H9 (cell line): ENCODE measurements around the gene GP1BB. TPM values are rescaled to one million over a fixed set of nuclear protein-coding genes. Genes with fewer than 3 reads are reported as not detected.

Source experiments
- DNase-seq: peaks from one replicate; pipeline ENCODE4 v3.0.0-alpha.2; 2017
- H2AFZ ChIP-seq: one replicate; pipeline ENCODE4 v1.6.1; 2013; ENCODE audit warnings: mild to moderate bottlenecking, low read length, control low read depth, moderate library complexity
- H2AK5ac ChIP-seq: 2 replicates; pipeline ENCODE4 v1.6.1; 2013; ENCODE audit warnings: low read length, control low read depth, mixed read lengths; ENCODE audit not compliant: insufficient read length
- H2BK120ac ChIP-seq: one replicate; pipeline ENCODE4 v1.6.1; 2013; ENCODE audit warnings: low read depth, mild to moderate bottlenecking, low read length, control low read depth, inconsistent platforms; ENCODE audit not compliant: poor library complexity, severe bottlenecking
- H2BK12ac ChIP-seq: 2 replicates; pipeline ENCODE4 v1.6.1; 2013; ENCODE audit warnings: low read length, control low read depth, mixed read lengths, low read depth; ENCODE audit not compliant: insufficient read length
- H2BK15ac ChIP-seq: 2 replicates; pipeline ENCODE4 v1.6.1; 2013; ENCODE audit warnings: low read depth, low read length, control low read depth
- H2BK20ac ChIP-seq: one replicate; pipeline ENCODE4 v1.6.1; 2013; ENCODE audit warnings: low read depth, mild to moderate bottlenecking, low read length, control low read depth, inconsistent platforms; ENCODE audit not compliant: poor library complexity, severe bottlenecking
- H2BK5ac ChIP-seq: 2 replicates; pipeline ENCODE4 v1.6.1; 2013; ENCODE audit warnings: low read length, control low read depth, mixed read lengths; ENCODE audit not compliant: insufficient read length
- H3K14ac ChIP-seq: 2 replicates; pipeline ENCODE4 v1.6.1; 2013; ENCODE audit warnings: low read length, control low read depth; ENCODE audit not compliant: insufficient read depth
- H3K18ac ChIP-seq: 2 replicates; pipeline ENCODE4 v1.6.1; 2013; ENCODE audit warnings: low read depth, mild to moderate bottlenecking, mixed read lengths, low read length, control low read depth; ENCODE audit not compliant: insufficient read length
- H3K23ac ChIP-seq: 2 replicates; pipeline ENCODE4 v1.6.1; 2013; ENCODE audit warnings: low read length, control low read depth, mixed read lengths, low read depth; ENCODE audit not compliant: insufficient read length
- H3K23me2 ChIP-seq: 2 replicates; pipeline ENCODE4 v1.6.1; 2013; ENCODE audit warnings: low read depth, mild to moderate bottlenecking, mixed read lengths, low read length, control low read depth; ENCODE audit not compliant: insufficient read length, poor library complexity, severe bottlenecking
- H3K27ac ChIP-seq: 2 replicates; pipeline ENCODE4 v1.5.1; 2013; ENCODE audit warnings: low read length, control low read depth, mixed read lengths, low read depth; ENCODE audit not compliant: insufficient read length
- H3K27me3 ChIP-seq: 2 replicates; pipeline ENCODE4 v1.6.1; 2013; ENCODE audit warnings: low read length, control low read depth, inconsistent platforms; ENCODE audit not compliant: insufficient read depth
- H3K4ac ChIP-seq: 2 replicates; pipeline ENCODE4 v1.6.1; 2013; ENCODE audit warnings: low read depth, mild to moderate bottlenecking, control low read depth, inconsistent platforms, low read length, moderate library complexity
- H3K4me1 ChIP-seq: 2 replicates; pipeline ENCODE4 v1.6.1; 2013; ENCODE audit warnings: low read length, control low read depth, inconsistent platforms; ENCODE audit not compliant: insufficient read depth
- H3K4me2 ChIP-seq: 2 replicates; pipeline ENCODE4 v1.6.1; 2013; ENCODE audit warnings: low read length, control low read depth, mixed read lengths; ENCODE audit not compliant: insufficient read length, insufficient read depth
- H3K56ac ChIP-seq: 2 replicates; pipeline ENCODE4 v1.6.1; 2013; ENCODE audit warnings: low read depth, mild to moderate bottlenecking, mixed read lengths, low read length, control low read depth; ENCODE audit not compliant: insufficient read length
- H3K79me1 ChIP-seq: 2 replicates; pipeline ENCODE4 v1.6.1; 2013; ENCODE audit warnings: low read depth, mild to moderate bottlenecking, moderate library complexity, low read length, control low read depth, inconsistent platforms; ENCODE audit not compliant: insufficient read depth, poor library complexity, severe bottlenecking
- H3K79me2 ChIP-seq: 2 replicates; pipeline ENCODE4 v1.6.1; 2013; ENCODE audit warnings: low read length, control low read depth, inconsistent platforms; ENCODE audit not compliant: insufficient read depth
- H3K9ac ChIP-seq: 2 replicates; pipeline ENCODE4 v1.6.1; 2013; ENCODE audit warnings: low read length, control low read depth, mixed read lengths; ENCODE audit not compliant: insufficient read length; ENCODE audit errors: extremely low read depth
- H3K9me3 ChIP-seq: one replicate; pipeline ENCODE4 v1.6.1; 2013; ENCODE audit warnings: low read depth, low read length, inconsistent platforms; ENCODE audit not compliant: control insufficient read depth
- H3T11ph ChIP-seq: one replicate; pipeline ENCODE4 v1.6.1; 2013; ENCODE audit warnings: mild to moderate bottlenecking, low read length, control low read depth, inconsistent platforms
- H4K20me1 ChIP-seq: one replicate; pipeline ENCODE4 v1.6.1; 2013; ENCODE audit not compliant: control insufficient read depth, insufficient read length, insufficient read depth
- H4K5ac ChIP-seq: 2 replicates; pipeline ENCODE4 v1.6.1; 2013; ENCODE audit warnings: low read depth, mild to moderate bottlenecking, mixed read lengths, low read length, control low read depth; ENCODE audit not compliant: insufficient read length
- H4K8ac ChIP-seq: replicated peaks from 2 replicates; pipeline ENCODE4 v1.6.1; 2013; ENCODE audit warnings: low read length, control low read depth, mixed read lengths, low read depth; ENCODE audit not compliant: insufficient read length
- H4K91ac ChIP-seq: 2 replicates; pipeline ENCODE4 v1.6.1; 2013; ENCODE audit warnings: low read depth, mild to moderate bottlenecking, moderate library complexity, mixed read lengths, low read length, control low read depth; ENCODE audit not compliant: insufficient read length
- H3K27ac Mint-ChIP-seq, 3 experiments: 2 replicates in 2 of 3; 3 replicates in 1 of 3; pipeline ENCODE4 v1.8.0; 2020 to 2021; ENCODE audit warnings: mixed read lengths in 3 of 3, mild to moderate bottlenecking in 1 of 3, moderate library complexity in 1 of 3
- H3K27me3 Mint-ChIP-seq: 2 replicates; pipeline ENCODE4 v1.8.0; 2021; ENCODE audit warnings: low read depth, mild to moderate bottlenecking, moderate library complexity, mixed read lengths
- H3K36me3 Mint-ChIP-seq, 3 experiments: 2 replicates in 2 of 3; 3 replicates in 1 of 3; pipeline ENCODE4 v1.8.0; 2020 to 2021; ENCODE audit warnings: low read depth in 3 of 3, mixed read lengths in 3 of 3; ENCODE audit not compliant: insufficient read depth in 1 of 3
- H3K4me1 Mint-ChIP-seq, 2 experiments: 2 replicates each; pipeline ENCODE4 v1.8.0; 2020; ENCODE audit warnings: mixed read lengths in 2 of 2
- H3K4me3 Mint-ChIP-seq, 2 experiments: 2 replicates in 1 of 2; 3 replicates in 1 of 2; pipeline ENCODE4 v1.8.0; 2020 to 2021; ENCODE audit warnings: mild to moderate bottlenecking in 2 of 2, mixed read lengths in 2 of 2, moderate library complexity in 1 of 2
- H3K9me3 Mint-ChIP-seq, 2 experiments: 2 replicates in 1 of 2; 3 replicates in 1 of 2; pipeline ENCODE4 v1.8.0; 2020; ENCODE audit warnings: mild to moderate bottlenecking in 2 of 2, mixed read lengths in 2 of 2, moderate library complexity in 1 of 2
- CTCF ChIP-seq: fragments of 200-600 bp; sonication (generic); conservative IDR thresholded peaks from 3 replicates; pipeline ENCODE4 v1.8.0; 2021; ENCODE audit warnings: antibody characterized with exemption, mild to moderate bottlenecking
- WGBS: extraction: QIAGEN DNeasy Blood & Tissue Kit; methylation state at CpG from one replicate; pipeline ENCODE4 v1.1.7; 2013; ENCODE audit warnings: missing lambda C conversion rate, low lambda C conversion rate, mixed read lengths; ENCODE audit not compliant: insufficient read length; ENCODE audit errors: extremely low coverage; 5-methylcytosine and 5-hydroxymethylcytosine counted together
- total RNA-seq: library from RNA; stranded (reverse); gene quantifications from 2 replicates; pipeline ENCODE4 v1.2.1, GENCODE V29; 2021

Gene GP1BB
- total RNA-seq, 1 experiment from 2014 or later: 3.4 TPM

- Mint-ChIP-seq H3K9me3 (peaks cover 6 to 8% of the 10 kb centered on the region in 2 experiments; a peak in 3 of 5 replicates), H3K4me3 (peak overlapping the region; percentile 46 to 69), H3K27ac (no peak overlapping the region), H3K27me3 (peaks cover 79% of the 10 kb centered on the region), H3K36me3 (peaks cover 7 to 18% (median 14%) of the 10 kb centered on the region in 3 experiments; a peak in 6 of 7 replicates), H3K4me1 (peaks cover 15 to 30% of the 10 kb centered on the region in 2 experiments)
- Histone ChIP-seq H2BK120ac (no peak overlapping the region), H3K79me2 (no peaks in the 10 kb centered on the region), H3K23me2 (peaks cover 15% of the 10 kb centered on the region), H3K18ac (no peak overlapping the region), H3K4me1 (peaks cover 2% of the 10 kb centered on the region; the same call in 1 of the 2 replicates), H2AK5ac (no peak overlapping the region), H3K4ac (no peak overlapping the region), H3K9ac (no peak overlapping the region), H3K56ac (no peak overlapping the region), H4K5ac (no peak overlapping the region), H3K23ac (no peak overlapping the region), H3K4me2 (no peak overlapping the region), H2AFZ (no peak overlapping the region), H2BK5ac (no peak overlapping the region), H2BK12ac (no peak overlapping the region), H3K9me3 (no peaks in the 10 kb centered on the region), H2BK20ac (no peak overlapping the region), H3K79me1 (no peaks in the 10 kb centered on the region), H3K27me3 (peaks cover 50% of the 10 kb centered on the region; the same call in 1 of the 2 replicates), H4K8ac (no peak overlapping the region), H3T11ph (no peak overlapping the region), H2BK15ac (no peak overlapping the region), H4K20me1 (peaks cover 2% of the 10 kb centered on the region), H3K14ac (no peak overlapping the region), H3K27ac (no peak overlapping the region), H4K91ac (no peak overlapping the region)
- TF ChIP-seq CTCF: no peak
- DNase-seq: no peak
- WGBS: no CpG with 5 or more reads among the region's 12 CpGs
Measured at GRCh38 chr22:19719488-19720021, 3.8 kb upstream of the GP1BB start.
